SHP77 treated with DMSO at 0.1 percent for 48 hours (cell line): Measurements from ENCODE around the gene NT5C1B.
"Not testable (repeated sequence)": the region's sequence is repeated elsewhere in the genome, so short reads cannot be mapped to it uniquely, and the experiment has no call there.

Experiments
- DNase-seq: peaks from one replicate; lab custom pipeline; 2025; lab: John Stamatoyannopoulos, UW

NT5C1B gene

GRCh38 chr2:18589354-18589753, at the start of gene NT5C1B:
Gene NT5C1B, minus strand, starts transcription at chr2:18589569. Its CDS starts 101 bp downstream, at chr2:18589468.
- DNase-seq = no peak

- DNase-seq = no peak
Observed at GRCh38 chr2:18637196-18637595, 47.8 kb upstream of the NT5C1B start.

GRCh38 chr2:18632699-18633098, 43.3 kb upstream of the NT5C1B start:
- not testable (repeated sequence) for DNase-seq

- DNase-seq = no peak
Observed at GRCh38 chr2:18630941-18631340, 41.6 kb upstream of the NT5C1B start.

- no peak for DNase-seq
Observed at GRCh38 chr2:18630541-18630940, 41.2 kb upstream of the NT5C1B start.

GRCh38 chr2:18630101-18630500, 40.7 kb upstream of the NT5C1B start:
- no peak for DNase-seq

GRCh38 chr2:18626958-18627650, 37.7 kb upstream of the NT5C1B start:
- no peak for DNase-seq

GRCh38 chr2:18626256-18626668, 36.9 kb upstream of the NT5C1B start:
- no peak for DNase-seq

GRCh38 chr2:18625563-18625962, 36.2 kb upstream of the NT5C1B start:
- no peak for DNase-seq

- DNase-seq = no peak
Observed at GRCh38 chr2:18623782-18624181, 34.4 kb upstream of the NT5C1B start.

- DNase-seq = no peak
Observed at GRCh38 chr2:18620867-18621632, 31.7 kb upstream of the NT5C1B start.

GRCh38 chr2:18619091-18619490, 29.7 kb upstream of the NT5C1B start:
- no peak for DNase-seq

GRCh38 chr2:18614041-18614440, 24.7 kb upstream of the NT5C1B start:
- DNase-seq = no peak

GRCh38 chr2:18612133-18612532, 22.8 kb upstream of the NT5C1B start:
- DNase-seq = no peak

GRCh38 chr2:18611604-18612003, 22.2 kb upstream of the NT5C1B start:
- peak; percentile 34 for DNase-seq

- DNase-seq = peak; percentile 24
Observed at GRCh38 chr2:18611184-18611583, 21.8 kb upstream of the NT5C1B start.

- DNase-seq = no peak
Observed at GRCh38 chr2:18610651-18611050, 21.3 kb upstream of the NT5C1B start.

- no peak for DNase-seq
Observed at GRCh38 chr2:18610090-18610489, 20.7 kb upstream of the NT5C1B start.

GRCh38 chr2:18605115-18605514, 15.7 kb upstream of the NT5C1B start:
- DNase-seq = no peak

- no peak for DNase-seq
Observed at GRCh38 chr2:18604531-18604885, 15.1 kb upstream of the NT5C1B start.

GRCh38 chr2:18603854-18604530, 14.6 kb upstream of the NT5C1B start:
- DNase-seq = no peak

- no peak for DNase-seq
Observed at GRCh38 chr2:18602298-18602697, 12.9 kb upstream of the NT5C1B start.

- DNase-seq = no peak
Observed at GRCh38 chr2:18600255-18600613, 10.9 kb upstream of the NT5C1B start.
